GM12878 (cell line): ENCODE measurements around the gene ABCC1.

ENCODE experiments used
- BACH1 ChIP-seq: fragments of 450-650 bp; IDR thresholded peaks from 2 replicates; pipeline ENCODE4 v1.6.1; 2017; ENCODE audit warnings: mild to moderate bottlenecking, borderline replicate concordance
- ESRRA ChIP-seq: IDR thresholded peaks from 2 replicates; pipeline ENCODE4 v1.6.1; 2012; ENCODE audit warnings: mild to moderate bottlenecking, low read length, improper control_type of control experiment
- KDM1A ChIP-seq: fragments of 200-600 bp; sonication (generic); IDR thresholded peaks from 2 replicates; pipeline ENCODE4 v1.6.1; 2016; ENCODE audit warnings: borderline replicate concordance
- NFYB ChIP-seq: IDR thresholded peaks from 2 replicates; pipeline ENCODE4 v1.6.1; 2011; ENCODE audit warnings: low read depth, mild to moderate bottlenecking, low read length, improper control_type of control experiment, moderate library complexity; ENCODE audit not compliant: insufficient read depth
- RFX5 ChIP-seq: IDR thresholded peaks from 2 replicates; pipeline ENCODE4 v1.6.1; 2011; ENCODE audit warnings: low read depth, low read length, improper control_type of control experiment
- TF ChIP-seq, protein P1 (sequence below): fragments of 450-650 bp; IDR thresholded peaks from 2 replicates; pipeline ENCODE4 v1.6.1; 2017; ENCODE audit warnings: mild to moderate bottlenecking
- TF ChIP-seq, protein P2 (sequence below): fragments of 450-650 bp; IDR thresholded peaks from 2 replicates; pipeline ENCODE4 v1.6.1; 2017; ENCODE audit warnings: low read depth, mild to moderate bottlenecking, moderate library complexity
- TF ChIP-seq, protein P3 (sequence below): IDR thresholded peaks from 2 replicates; pipeline ENCODE4 v1.6.1; 2012; ENCODE audit warnings: low read depth, low read length, improper control_type of control experiment

DNA sequence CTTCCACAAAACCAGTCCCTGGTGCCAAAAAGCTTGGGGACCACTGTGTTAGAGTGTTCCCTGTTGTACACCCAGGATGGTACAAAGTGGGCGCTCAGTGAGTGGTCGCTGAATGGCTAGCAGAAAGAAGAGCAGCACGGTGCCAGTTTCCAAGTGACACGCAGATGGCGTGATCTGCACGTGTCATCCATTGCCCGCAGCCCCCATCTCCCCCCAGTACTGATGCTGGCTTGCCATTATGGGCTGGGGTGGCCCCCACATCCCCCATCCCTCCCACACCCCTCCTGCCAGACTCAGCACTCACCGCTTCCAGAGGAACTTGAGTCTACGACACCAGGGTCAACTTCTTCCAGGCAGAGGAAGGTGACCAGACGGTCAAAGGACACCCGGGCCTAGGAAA lies 237.4 kb downstream of the ABCC1 start:
- TF ChIP-seq RFX5 (no peak), NFYB (no peak), ESRRA (no peak), KDM1A (no peak), BACH1 (no peak)
- TF ChIP-seq, protein P1, sequence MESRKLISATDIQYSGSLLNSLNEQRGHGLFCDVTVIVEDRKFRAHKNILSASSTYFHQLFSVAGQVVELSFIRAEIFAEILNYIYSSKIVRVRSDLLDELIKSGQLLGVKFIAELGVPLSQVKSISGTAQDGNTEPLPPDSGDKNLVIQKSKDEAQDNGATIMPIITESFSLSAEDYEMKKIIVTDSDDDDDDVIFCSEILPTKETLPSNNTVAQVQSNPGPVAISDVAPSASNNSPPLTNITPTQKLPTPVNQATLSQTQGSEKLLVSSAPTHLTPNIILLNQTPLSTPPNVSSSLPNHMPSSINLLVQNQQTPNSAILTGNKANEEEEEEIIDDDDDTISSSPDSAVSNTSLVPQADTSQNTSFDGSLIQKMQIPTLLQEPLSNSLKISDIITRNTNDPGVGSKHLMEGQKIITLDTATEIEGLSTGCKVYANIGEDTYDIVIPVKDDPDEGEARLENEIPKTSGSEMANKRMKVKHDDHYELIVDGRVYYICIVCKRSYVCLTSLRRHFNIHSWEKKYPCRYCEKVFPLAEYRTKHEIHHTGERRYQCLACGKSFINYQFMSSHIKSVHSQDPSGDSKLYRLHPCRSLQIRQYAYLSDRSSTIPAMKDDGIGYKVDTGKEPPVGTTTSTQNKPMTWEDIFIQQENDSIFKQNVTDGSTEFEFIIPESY: no peak
- TF ChIP-seq, protein P2, sequence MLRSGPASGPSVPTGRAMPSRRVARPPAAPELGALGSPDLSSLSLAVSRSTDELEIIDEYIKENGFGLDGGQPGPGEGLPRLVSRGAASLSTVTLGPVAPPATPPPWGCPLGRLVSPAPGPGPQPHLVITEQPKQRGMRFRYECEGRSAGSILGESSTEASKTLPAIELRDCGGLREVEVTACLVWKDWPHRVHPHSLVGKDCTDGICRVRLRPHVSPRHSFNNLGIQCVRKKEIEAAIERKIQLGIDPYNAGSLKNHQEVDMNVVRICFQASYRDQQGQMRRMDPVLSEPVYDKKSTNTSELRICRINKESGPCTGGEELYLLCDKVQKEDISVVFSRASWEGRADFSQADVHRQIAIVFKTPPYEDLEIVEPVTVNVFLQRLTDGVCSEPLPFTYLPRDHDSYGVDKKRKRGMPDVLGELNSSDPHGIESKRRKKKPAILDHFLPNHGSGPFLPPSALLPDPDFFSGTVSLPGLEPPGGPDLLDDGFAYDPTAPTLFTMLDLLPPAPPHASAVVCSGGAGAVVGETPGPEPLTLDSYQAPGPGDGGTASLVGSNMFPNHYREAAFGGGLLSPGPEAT: no peak
- TF ChIP-seq, protein P3, sequence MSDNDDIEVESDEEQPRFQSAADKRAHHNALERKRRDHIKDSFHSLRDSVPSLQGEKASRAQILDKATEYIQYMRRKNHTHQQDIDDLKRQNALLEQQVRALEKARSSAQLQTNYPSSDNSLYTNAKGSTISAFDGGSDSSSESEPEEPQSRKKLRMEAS: no peak
